HG02642 (cell line): ENCODE measurements around the gene LLCFC1.

Experiments used
- ATAC-seq: cut with Tn5 transposase; IDR thresholded peaks from one replicate; pipeline ENCODE4 v1.9.1; 2021; ENCODE audit warnings: mild to moderate bottlenecking; ENCODE audit not compliant: unreplicated experiment, poor library complexity

LLCFC1 gene

DNA sequence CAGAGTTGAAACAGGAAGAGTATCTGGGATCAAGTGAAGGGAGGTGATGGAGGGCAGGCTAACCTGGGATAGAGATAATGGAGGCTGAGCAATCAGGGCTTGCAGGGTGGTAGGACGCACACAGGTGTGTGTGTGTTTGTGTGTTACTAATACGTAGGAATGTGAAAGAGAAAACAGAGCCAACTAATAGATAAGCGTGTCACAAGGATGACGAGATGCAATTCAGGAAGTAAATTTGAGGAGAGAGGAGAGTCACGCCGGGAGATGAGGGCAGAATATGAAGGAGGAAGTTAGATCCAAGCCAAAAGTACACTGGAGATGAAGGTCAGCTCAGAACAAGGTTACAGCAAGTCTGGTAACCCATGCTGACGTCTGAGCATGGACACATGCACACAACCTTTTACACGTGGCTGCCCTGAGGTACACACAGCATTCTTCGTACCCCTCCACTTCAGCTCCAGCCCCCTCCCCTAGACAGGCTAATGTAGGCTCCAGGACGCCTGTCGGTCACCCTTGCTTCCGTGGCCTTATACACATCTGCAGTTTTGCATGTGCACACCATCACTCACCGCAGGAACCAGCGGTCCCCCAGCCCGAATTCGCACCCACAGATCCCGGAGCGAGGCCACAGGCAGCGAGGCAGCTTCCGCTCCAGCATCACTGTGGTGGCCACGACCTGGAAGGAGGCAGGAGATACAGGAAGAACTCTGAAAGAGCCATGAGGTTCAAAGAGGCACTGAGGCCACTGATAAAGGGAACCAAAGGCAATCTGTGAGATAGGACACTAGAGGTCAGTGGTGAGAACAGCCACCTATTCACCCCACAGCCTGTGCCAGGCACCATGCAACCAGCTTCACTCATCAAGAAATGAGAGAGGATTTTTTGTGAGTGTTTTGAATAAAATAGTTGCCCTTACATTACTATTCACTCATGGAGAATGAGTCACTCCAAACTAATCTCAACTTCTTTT is 30.1 kb upstream of the LLCFC1 start:
- ATAC-seq: no peak

DNA sequence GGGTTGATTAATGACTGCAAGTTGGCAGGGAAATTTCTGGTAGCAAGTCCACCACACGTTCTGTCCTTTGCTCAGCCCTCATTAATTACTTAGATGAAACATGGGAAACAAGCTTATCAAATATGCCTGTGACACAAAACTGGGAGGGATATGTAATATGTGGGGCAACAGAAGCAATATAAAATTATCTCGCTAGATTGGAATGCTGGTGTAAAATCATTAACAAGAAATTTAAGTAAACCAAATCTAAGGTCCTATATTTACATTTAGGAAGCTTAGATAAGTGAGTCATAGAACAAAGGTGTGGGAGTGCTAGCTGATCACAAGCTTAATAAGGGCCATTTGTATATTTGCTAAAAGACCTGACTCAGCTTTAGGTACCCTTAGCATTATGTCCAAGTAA is 29.3 kb upstream of the LLCFC1 start:
- ATAC-seq: no peak

DNA sequence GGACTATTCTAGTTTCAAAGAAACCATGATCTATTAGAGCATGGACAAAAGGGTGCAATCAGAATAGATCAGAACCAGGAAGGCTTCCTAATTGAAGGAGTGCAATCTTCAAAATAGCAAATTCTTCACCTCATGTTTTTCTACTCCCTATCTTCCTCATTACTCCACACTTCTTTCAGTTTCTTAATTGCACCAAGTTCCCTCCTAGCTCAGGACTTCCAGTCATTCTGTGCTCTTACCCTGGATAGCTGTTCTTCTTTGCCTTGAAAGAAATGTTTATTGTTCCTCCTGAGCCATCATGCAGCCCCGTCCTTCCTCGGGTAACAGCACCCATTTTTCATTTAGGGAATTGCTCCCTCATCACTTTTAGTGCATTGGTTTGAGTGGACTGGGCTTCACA is 28.8 kb upstream of the LLCFC1 start:
- no peak for ATAC-seq

DNA sequence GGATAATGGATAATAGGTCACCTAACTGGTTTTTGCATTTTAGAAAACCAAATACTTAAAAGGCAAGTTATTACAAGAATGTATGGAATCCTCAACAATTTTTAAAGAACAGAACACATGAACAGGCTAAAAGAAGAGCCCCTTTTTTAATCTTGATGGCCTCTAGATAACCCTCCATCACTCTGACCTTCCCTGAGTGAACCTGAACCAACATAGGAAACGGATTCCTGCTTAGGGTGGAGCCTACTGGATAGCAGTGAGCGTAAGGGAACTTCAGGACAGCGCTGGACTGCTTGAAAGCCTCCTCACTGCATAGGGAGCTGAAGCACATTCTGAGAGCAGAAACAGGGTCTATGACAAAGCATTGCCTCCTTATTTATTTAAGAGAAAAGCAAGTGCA is 26.2 kb upstream of the LLCFC1 start:
- ATAC-seq: no peak

DNA sequence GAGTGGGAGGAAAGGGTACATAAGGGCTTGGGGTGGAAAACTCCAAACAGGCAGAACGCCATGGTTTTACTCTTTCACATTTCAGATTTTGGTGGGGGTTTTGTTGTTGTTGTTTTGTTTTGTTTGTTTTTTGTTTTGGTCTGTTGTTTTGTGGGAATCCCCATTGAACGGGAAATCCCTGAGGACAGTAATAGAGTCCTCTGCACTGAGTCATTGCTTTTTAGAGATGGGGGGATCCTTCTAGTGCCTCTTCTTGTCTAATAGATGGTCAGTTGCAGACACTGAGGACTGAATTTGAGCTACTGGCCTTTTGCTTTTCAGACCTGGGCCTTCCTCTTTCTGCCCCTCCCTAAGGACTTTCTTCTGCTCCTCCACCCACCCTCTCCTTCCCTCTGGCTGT is 25.7 kb upstream of the LLCFC1 start:
- ATAC-seq: no peak

DNA sequence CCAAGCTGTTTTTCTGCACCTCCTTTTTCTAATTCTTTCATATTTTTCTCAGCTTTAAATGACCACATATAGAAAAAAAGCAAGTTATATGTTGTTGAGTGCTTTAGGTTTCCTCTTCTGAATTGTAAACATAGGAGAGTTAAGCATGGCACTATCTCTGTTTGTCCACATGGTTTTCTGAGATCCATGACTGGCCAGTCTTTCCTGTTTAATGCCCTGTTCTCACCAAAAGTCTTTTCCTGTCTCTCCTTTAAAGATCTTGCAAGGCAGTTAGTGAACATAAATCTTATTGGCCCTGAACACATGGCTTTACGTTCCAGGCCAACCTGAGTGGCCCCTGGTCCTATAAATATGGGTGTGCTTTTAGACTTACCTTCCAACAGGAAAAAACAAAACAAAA is 25.2 kb upstream of the LLCFC1 start:
- no peak for ATAC-seq

DNA sequence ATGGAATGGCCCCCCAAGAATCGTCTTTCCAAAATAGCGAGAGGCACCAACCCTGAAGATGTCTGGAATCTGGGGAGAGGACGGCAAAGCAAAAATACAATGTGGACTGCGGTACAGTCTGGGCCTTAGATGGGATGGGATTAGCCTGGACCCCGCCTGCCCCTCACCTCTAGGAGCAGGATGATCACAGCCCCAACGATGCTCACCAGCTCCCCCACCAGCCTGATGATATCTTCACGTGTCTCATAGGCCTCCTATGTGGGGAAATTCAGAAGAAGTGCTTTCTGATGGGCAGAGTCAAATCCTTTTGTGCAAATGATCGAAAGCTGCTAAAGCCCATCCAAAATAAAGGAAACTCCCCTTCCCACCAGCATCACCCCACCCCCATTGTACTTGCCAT is 24.0 kb upstream of the LLCFC1 start:
- ATAC-seq: no peak

DNA sequence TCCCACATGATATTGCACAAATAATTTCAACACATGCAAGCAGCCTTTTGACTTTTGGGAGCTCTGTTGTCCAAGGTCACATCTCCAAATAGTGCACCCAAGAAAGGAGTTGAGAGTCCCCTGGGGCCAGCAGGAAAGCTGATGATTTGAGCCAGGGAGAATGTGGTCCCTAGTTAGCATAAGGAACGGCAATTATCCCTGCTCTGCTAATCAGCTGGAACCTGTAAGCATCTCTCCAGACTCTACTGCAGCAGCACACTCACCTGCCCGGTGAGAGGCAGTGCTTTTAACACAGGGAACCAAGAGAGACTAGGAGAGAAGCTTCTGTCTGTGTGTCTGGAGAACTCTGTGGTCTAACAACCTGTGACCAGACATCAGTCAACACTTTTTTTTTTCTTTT is 22.8 kb upstream of the LLCFC1 start:
- no peak for ATAC-seq

DNA sequence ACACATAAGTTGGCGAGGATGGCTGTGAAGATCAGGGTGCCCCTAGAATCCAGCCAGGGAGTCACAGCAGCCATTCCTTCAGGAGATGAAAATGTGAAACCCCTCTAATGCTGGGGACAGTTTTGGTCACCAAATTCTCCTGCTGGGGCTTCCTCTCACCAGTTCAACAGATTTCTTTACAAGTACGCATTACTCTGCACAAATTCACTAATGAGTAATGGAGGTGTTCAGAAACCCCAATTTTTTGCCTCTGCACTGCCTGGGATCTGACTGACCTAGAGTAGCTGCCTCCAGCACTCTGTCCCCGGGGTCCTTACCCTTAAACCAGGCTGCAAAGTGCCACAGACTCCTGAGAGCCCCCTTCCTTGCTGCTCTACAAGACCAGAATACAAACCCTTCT is 21.8 kb upstream of the LLCFC1 start:
- no peak for ATAC-seq

DNA sequence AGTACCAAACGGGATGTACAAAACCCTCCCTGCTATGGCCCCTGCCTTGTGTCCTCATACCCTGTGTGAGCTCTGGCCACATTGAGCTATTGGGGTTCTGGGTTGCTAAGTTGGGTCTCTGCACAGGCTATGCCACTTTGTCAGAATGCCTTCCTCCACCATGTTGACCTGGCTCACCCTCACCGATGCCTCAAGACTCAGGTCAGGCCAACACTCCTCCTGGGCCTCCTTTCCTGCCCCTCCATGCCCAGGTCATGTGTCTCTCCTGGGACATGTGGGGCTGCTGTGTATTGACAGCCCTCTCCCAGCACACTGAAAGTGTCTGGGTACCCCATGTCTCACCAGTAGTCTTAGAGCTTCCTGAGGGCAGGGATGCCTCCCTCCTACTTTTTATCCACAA is 20.4 kb upstream of the LLCFC1 start:
- no peak for ATAC-seq

DNA sequence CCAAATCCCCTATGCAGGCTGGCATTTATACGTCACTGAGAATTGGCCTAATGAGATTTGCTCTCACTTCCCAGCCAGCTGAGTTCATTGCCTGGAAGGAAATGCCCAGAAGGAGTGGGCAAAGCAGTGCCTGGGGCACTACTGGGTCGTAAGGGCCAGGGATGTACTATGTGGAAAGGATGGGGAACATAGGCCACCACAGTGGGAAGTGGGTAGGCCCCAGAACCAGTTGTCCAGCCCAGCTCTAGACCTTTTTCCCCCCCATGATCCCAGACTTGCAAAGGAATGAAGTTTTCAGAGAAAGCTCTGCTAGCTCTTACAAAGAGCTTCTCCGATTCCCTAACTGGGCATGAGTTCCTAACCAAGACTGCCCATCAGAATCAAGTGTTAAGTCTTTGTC is 19.6 kb upstream of the LLCFC1 start:
- no peak for ATAC-seq

DNA sequence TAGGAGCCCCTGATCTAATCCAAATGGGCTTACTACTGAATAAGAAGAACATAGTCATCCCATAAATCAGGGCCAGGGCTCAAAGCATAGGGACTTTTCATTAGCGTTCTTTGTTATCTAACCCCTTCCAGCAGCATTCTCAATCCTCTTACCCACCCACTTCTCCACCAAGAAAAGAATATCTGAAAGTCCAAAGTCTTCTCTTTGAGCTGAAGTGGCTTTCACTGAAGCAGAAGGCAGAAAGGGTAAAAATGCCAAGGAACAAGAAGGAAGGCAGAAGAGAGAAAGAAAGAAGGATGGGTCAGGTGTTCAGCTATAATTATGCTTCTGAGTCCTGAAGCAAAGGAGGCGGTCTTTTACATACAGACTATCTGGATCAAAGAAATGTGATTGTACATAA is 15.9 kb upstream of the LLCFC1 start:
- ATAC-seq: no peak

DNA sequence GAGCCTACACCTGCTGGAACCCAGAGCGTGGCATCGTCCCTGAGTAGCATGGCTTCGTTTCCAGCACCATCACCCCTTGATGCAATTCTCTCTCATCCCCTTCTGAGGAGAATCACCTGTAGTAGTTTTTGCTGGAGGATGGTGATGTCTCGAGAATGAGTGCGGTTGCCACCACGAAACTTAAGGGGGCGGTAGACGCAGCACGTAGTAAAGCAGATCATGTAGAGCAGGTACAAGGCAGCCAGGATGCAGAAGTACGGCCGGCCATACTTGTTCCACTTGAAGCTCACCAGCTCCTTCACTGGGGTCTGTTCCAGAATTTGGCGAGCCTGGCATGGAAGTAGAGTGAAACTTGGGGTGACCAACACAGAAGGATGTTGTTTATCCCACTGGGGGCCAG is 13.9 kb upstream of the LLCFC1 start:
- no peak for ATAC-seq

DNA sequence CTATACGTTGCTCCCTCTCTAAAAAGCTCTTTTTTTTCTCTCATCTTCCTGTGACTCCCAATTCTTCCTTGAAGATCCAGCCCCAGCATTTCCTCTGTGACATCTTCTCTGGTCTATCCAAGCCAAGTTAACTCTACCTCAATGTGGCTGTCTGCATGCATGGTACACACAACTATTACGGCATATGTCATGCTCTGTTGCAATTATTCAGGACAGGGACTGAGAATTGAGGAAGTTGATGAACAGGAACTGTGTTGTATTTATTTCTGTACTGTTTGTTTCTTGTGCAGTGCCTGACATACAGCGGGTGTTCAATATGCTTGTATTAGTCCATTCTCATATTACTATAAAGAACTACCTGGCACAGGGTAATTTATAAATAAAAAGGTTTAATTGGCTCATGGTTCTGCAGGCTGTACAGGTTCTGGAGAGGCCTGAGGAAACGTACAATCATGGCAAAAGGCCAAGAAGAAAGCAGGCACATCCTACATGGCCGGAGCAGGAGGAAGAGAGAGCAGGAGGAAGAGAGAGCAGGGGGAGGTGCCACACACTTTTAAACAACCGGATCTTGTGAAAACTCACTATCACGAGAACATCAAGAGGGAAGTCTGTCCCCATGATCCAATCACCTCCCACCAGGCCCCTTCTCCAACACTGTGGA is 12.1 kb upstream of the LLCFC1 start:
- no peak for ATAC-seq

DNA sequence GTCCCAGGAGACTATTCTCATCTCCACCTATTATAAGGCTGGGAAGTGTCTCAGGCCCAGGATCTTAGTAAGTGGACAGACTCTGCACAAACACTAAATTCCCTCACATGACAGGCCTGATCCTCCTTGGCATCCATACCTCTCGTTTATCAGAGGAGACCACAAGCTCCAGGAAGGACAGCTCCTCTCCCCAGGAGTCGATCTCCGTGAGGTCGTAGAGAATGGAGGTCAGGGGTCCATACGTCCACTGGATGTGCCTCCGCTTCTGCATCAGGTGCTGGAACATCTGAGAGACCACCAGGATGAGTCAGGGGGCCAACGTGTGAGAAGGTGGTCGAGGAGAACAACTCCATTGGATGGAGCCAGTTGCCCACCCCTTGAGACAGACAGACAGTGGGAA is 11.3 kb upstream of the LLCFC1 start:
- ATAC-seq: no peak

DNA sequence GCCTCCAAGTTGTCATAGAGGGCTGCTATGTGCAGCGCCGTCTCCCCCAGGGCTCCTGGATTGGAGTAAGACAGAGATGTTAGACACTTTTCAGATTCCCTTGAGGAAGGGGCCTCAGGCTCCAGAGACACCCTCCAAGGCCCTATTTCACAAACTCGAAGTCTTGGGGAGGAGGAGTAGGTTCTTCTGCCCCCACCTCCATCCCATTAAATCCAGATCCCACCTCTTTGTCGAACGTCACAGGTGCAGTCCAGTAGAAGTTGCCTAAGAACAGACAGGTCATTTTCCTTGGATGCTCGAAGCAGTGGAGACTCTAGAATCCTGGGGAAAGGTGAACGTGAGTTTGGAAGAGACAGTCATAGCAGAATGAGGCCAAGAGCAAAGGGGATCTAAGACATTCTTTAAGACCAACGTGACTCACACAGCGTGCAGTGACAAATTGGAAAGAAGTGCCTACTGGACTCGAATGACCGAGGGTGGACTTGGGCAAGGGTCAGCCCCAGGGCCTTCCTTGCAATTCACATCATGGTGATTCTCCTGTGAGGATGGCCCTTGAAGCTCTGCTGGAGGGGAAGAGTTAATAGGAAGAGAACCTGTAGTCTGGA is 9.1 kb upstream of the LLCFC1 start:
- no peak for ATAC-seq

DNA sequence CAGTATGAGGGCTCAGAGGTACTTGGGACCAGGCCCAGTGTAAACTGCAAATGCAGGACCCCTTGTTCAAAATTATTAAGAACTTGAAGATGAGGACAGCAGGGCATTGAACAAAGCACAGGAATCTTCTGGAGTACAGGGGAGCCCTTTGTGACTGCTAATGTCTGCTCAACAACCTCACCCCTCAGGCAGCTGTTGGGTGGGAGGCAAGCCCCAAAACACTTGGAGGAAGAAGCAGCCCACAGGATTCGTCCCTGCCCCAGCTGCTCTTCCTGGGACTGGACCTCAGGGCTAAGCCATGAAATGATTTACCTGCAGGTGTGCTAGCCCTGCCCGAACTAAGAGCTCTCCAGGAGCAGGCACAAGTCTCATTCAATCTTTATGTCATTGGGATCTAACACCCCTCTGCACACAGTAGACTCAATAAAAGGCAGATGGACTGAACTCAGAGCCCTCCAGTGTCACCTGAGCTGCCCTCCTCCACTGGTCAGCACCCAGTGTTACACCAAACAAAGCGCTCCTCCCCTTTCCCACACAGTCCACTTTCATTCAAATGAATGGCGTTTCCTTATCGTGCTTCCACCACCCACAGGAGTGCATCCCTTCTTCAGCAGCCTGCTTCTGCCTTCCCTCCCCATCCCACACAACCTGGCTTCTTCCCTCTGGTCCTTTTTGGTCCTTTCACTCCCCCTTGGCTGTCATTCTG is 6.7 kb upstream of the LLCFC1 start:
- ATAC-seq: no peak

DNA sequence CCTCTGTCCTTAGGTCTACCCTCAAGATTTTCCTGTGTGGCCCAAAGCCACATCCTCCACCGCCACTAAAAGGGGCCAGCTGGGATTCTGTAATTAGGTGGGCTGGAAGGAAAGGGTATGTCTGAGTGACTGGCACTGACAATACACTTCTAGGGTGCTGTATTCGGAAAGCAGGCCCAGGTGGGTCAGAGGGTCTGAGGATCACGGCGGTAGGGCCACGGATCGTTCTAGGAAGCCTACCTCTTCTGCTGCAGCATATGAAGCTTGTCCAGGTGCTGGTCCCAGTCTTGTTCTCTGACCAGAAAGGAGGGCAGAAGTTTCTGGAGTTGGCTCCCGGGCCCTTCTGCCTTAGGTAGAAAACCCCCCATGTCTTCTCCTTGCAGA is 6.2 kb upstream of the LLCFC1 start:
- ATAC-seq: no peak

DNA sequence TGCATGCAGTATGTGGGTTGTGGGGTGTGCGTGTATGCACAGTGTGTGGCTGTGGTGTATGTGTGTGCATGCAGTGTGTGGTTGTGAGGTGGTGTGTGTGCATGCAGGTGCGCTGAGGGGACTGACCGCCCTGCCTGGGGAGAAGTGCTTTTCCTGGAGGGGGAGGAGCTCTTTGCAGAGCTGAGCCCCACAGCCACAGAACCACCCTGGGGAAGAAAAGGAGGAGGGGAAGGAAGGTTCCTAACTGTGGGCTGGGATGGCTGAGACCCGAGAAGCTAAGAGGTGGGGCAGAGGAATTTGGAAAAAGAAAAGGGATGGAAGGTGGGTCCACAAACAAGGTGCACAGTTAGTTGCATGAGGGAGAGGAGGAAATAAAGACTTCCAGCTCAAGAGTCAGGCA is 5.7 kb upstream of the LLCFC1 start, which contains the start of gene TRPV5:
Gene TRPV5 (minus strand): TSS at position 123 of the 400 bp plus-strand sequence. CDS start 287 bp downstream, outside the sequence.
- no peak for ATAC-seq

DNA sequence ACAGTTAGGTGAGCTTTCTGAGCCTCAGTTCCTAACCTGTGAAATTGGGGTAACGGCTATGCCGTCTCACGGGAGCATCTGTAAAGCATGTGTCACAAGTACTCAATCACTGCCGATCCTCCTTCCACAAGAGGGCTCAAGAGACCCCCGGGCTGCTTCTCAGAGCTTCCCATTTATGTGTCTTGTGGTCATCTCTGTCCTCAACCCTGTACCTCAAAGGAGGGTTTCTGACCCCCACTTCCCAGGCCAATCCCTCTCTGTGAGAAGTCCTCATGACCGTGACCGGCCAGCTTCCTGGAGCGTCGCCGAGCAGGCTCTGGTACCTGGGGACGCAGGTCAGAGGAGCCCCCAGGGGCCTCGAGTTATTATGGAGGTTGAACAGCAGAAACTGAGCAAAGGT is 5.2 kb upstream of the LLCFC1 start:
- ATAC-seq: no peak
